Dendritic cell treated with granulocyte-macrophage colony-stimulating factor and Interleukin-4, amounts not matched to agents 40 ng/mL and 50 ng/mL, for 4 days (primary cell): ENCODE measurements around the gene ACACA.

ENCODE experiments used
- H3K27ac Mint-ChIP-seq: one replicate; pipeline ENCODE4 v1.8.0; 2022; ENCODE audit warnings: mild to moderate bottlenecking, mixed read lengths
- H3K27me3 Mint-ChIP-seq: one replicate; pipeline ENCODE4 v1.8.0; 2022; ENCODE audit warnings: mild to moderate bottlenecking, mixed read lengths
- H3K36me3 Mint-ChIP-seq: one replicate; pipeline ENCODE4 v1.8.0; 2022; ENCODE audit warnings: low read depth, mixed read lengths
- H3K4me1 Mint-ChIP-seq: one replicate; pipeline ENCODE4 v1.8.0; 2022; ENCODE audit warnings: low read depth, mixed read lengths
- H3K4me3 Mint-ChIP-seq: one replicate; pipeline ENCODE4 v1.8.0; 2022; ENCODE audit warnings: mild to moderate bottlenecking, moderate library complexity, mixed read lengths
- H3K9me3 Mint-ChIP-seq: one replicate; pipeline ENCODE4 v1.8.0; 2022; ENCODE audit warnings: mixed read lengths
- intact Hi-C: fragments of 100-400 bp; cut with micrococcal nuclease; formaldehyde crosslinking; loops from one replicate; pipeline ENCODE4 v1.15.0; 2022

ACACA gene

DNA sequence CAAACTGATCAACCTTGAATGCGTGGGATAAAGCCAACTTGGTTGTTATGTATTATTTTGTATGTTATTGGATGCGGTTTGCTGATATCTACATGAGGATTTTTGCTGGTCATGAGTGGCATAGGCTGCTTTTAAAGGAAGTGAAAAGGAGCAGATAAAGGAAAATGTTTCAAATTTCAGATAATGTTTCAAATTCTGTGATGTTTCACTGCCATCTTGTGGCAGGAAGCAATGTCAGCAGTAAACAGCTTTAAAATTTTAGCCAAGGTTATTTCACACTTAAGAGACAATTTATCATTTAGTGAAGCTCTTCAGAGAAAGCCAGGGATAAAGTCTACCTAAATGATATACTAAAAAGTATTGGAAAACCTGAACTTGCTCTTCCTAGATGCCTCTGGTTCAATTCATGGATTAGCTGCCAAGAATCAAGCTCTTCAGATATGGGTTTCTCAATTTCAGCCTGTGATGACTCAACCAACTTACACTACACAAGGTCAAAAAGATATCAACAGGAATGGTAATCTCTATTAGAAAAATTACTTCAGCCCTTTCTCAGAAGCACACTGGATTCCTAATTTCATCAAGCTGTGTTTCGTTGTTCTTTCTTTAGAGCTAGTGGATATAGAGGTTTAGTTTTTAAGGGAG lies 166.8 kb downstream of the ACACA start:
- no peaks in the 10 kb centered on the region for H3K27me3 Mint-ChIP-seq
- no peaks in the 10 kb centered on the region for H3K9me3 Mint-ChIP-seq
- no peak overlapping the region for H3K4me3 Mint-ChIP-seq
- no peaks in the 10 kb centered on the region for H3K4me1 Mint-ChIP-seq
- peaks cover 76% of the 10 kb centered on the region for H3K36me3 Mint-ChIP-seq
- intact Hi-C loops, result loop anchor here (10.0 kb wide), 1 partner anchor 635 kb away; the partner anchor contains the start of gene MRM1
- no peak overlapping the region for H3K27ac Mint-ChIP-seq

DNA sequence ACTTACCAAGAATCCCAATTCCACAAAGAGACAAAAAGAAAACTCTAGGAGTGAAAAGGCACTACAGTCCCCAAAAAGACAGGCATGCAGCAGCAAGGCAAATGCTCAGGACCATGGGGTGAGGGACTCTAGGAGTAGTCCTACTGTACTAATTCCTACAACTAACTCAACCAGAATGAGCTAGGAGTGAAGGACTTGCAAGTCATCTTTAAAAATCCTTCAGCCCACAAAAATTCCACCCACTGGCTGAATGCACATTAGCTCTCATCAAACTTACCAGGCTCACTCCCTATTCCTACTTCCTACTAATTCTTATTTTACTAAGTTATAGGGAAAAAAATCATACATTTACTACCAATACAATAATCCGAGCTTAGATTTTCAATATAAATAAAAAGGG lies 172.5 kb downstream of the ACACA start:
- Mint-ChIP-seq H3K4me1 (no peaks in the 10 kb centered on the region), H3K36me3 (peaks cover 75% of the 10 kb centered on the region), H3K4me3 (no peak overlapping the region), H3K27ac (no peak overlapping the region), H3K9me3 (no peaks in the 10 kb centered on the region), H3K27me3 (no peaks in the 10 kb centered on the region)
- intact Hi-C loops, result loop anchor here (10.0 kb wide), 1 partner anchor 629 kb away; the partner anchor contains the start of gene MRM1

DNA sequence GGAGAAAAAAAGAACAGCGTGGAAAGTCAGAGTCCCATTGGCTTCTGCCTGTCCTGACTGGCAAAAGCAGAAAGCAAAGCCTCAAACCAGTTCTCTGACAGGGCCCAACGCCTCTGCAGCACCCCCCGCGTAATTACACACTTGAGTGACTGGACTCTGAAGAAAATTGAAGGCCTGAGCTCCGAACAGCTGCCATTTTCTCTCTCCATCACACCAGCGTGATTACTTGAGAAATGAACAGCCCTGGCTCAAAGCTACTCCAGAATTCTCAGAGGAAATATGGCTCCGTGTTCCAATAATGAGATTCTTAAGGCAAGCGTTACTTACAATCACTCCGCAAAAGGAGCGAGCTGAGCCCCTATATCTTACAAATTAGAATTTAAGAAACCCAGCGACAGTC lies 173.6 kb downstream of the ACACA start:
- no peak overlapping the region for H3K4me3 Mint-ChIP-seq
- H3K4me1 Mint-ChIP-seq, result no peaks in the 10 kb centered on the region
- no peaks in the 10 kb centered on the region for H3K27me3 Mint-ChIP-seq
- no peaks in the 10 kb centered on the region for H3K9me3 Mint-ChIP-seq
- peaks cover 79% of the 10 kb centered on the region for H3K36me3 Mint-ChIP-seq
- intact Hi-C loops, result loop anchor here (10.0 kb wide), 1 partner anchor 628 kb away; the partner anchor contains the start of gene MRM1
- H3K27ac Mint-ChIP-seq, result no peak overlapping the region

DNA sequence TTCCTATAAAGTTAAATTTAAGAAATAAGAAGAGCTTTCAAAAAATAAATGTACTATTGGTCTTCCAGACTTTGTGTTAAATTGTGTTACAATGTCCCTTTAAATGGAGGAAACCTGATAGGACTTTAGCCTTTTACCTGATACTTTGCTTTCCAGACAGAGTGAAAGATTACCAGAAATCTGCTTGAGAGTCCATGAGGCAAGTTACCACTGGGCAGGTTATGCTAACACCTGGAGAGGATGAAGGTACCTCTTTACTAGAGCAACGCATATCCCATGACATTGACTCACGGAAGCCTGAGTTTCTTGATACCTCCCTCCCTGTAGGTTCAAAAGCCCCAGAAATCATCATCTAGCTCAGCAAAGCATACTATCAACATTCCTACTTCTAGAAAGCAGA lies 174.7 kb downstream of the ACACA start:
- Mint-ChIP-seq H3K27ac (no peak overlapping the region), H3K36me3 (peaks cover 76% of the 10 kb centered on the region)

DNA sequence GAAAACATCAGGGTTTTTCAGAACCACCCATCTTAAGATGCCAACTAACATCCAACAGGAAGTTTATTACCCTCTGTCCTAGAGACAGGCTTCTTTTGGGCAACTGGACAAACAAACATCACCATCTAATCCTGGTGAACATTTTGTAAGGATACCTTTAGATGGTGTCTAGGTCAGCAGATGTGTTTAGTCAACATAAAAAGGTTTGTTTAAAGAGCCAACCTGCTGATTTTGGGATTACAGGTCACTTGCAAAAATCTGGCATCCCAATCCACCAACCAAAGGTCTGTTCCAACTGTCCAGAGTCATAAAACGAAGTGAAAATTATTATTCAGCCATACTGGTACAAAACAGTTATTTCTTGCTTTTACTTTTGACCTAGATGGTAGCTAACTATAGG lies 176.0 kb downstream of the ACACA start:
- Mint-ChIP-seq H3K36me3 (peaks cover 76% of the 10 kb centered on the region), H3K9me3 (no peaks in the 10 kb centered on the region), H3K4me1 (no peaks in the 10 kb centered on the region), H3K27ac (no peak overlapping the region), H3K4me3 (no peak overlapping the region), H3K27me3 (no peaks in the 10 kb centered on the region)
- intact Hi-C loops, result loop anchor here (10.0 kb wide), 1 partner anchor 626 kb away; the partner anchor contains the start of gene MRM1

More for the DNA sequence above, 174.7 kb downstream of the ACACA start:
- H3K4me1 Mint-ChIP-seq, result no peaks in the 10 kb centered on the region
- no peaks in the 10 kb centered on the region for H3K27me3 Mint-ChIP-seq
- no peaks in the 10 kb centered on the region for H3K9me3 Mint-ChIP-seq
- no peak overlapping the region for H3K4me3 Mint-ChIP-seq
- intact Hi-C loops, result loop anchor here (10.0 kb wide), 1 partner anchor 627 kb away; the partner anchor contains the start of gene MRM1

DNA sequence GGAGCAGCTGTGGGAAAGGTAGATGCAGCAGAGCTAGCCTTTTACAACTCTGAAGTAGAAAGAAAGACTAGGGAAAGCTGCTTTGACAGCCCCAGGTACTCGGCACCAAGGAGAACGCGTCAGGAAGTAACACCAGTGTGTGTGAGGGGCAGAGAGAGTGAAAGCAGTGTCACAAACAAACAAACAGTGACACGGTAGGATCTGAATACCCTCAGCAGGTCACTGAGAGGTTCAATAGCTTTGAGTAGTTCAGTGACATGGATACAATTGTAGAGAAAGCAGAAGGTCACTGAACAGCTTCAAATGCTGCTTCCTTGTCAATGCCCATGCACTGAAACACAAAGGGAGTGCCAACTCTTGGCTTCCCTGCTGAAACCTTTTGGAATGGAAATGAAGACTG lies 181.2 kb downstream of the ACACA start:
- Mint-ChIP-seq H3K27ac (no peak overlapping the region), H3K4me3 (no peak overlapping the region), H3K27me3 (no peaks in the 10 kb centered on the region), H3K9me3 (no peaks in the 10 kb centered on the region), H3K36me3 (peaks cover 76% of the 10 kb centered on the region), H3K4me1 (no peaks in the 10 kb centered on the region)
- intact Hi-C loops, result no loop called here

DNA sequence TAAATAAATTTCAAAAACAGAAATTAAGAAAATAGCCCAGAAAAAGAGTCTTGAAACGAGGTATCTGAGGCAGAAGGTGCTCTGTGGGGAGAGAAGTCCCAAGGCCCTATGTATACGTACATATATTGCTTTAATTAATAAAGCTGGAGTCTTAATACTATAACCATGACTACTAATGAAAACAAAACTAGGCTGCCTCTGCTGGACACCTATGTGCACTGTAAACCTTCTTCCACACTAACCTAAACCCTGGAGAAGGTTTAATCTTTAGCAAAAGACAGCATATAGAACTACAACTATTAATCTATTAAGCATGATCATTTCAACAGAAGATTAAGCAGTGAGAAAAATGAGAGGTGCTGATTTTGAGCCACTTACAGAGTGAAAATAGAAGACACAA lies 184.8 kb downstream of the ACACA start:
- Mint-ChIP-seq H3K36me3 (peaks cover 70% of the 10 kb centered on the region), H3K27me3 (no peaks in the 10 kb centered on the region), H3K4me3 (no peak overlapping the region), H3K27ac (no peak overlapping the region), H3K9me3 (no peaks in the 10 kb centered on the region), H3K4me1 (no peaks in the 10 kb centered on the region)
- intact Hi-C loops, result no loop called here

DNA sequence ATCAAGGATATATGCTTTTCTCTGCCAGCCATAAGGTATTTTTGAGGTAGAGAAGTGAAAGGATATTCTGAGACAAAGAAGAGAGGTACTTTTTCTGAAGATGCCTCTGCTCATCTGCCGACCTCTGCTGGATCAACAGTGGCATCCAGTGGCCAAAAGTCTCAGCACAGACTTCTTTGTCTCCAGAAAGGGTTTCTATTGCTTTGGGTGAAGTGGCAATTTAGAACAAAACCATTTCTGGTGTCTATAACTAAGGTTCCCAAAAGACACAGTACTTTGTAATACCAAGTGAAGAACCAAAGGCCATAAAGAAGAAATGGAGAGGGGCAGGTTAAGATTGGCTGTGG lies 186.1 kb downstream of the ACACA start:
- Mint-ChIP-seq H3K9me3 (no peaks in the 10 kb centered on the region), H3K27ac (no peak overlapping the region), H3K4me1 (no peaks in the 10 kb centered on the region), H3K36me3 (peaks cover 72% of the 10 kb centered on the region), H3K27me3 (no peaks in the 10 kb centered on the region), H3K4me3 (no peak overlapping the region)
- intact Hi-C loops, result no loop called here

DNA sequence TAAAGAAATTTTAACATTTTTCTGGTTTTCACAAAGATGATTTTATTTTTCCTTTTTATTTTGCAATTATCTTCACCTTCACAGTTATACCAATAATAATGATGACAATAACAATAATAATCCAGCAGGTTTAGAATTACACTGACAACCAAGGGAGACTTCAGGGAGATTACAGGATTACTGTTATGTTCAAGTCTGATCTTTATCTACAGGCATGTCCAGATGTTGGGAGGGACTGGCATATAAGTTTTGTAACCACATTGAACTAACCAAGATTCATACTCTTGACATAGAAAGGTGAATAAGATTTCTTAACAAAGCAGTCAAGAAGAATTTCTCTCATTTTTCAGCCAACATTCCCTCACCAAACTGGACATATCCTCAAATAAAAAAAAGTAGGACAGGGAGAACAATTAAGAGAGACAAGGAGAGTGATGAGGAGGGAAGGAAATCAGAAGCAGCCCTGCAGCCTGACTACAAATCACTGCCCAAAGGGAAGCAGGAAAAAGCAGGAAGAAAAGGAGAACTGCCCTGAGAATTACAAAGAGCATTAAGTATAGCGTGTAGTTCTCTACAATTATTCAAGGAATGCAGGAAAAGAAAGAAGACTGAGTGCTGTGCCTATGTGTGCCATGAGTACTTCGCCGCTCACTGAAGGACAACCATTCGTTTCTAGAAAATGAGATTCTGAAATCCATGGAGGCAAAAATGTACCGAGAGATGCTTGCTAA lies 186.6 kb downstream of the ACACA start:
- Mint-ChIP-seq H3K9me3 (no peaks in the 10 kb centered on the region), H3K27ac (no peak overlapping the region), H3K27me3 (no peaks in the 10 kb centered on the region), H3K36me3 (peaks cover 68% of the 10 kb centered on the region), H3K4me1 (no peaks in the 10 kb centered on the region), H3K4me3 (no peak overlapping the region)
- intact Hi-C loops, result no loop called here

DNA sequence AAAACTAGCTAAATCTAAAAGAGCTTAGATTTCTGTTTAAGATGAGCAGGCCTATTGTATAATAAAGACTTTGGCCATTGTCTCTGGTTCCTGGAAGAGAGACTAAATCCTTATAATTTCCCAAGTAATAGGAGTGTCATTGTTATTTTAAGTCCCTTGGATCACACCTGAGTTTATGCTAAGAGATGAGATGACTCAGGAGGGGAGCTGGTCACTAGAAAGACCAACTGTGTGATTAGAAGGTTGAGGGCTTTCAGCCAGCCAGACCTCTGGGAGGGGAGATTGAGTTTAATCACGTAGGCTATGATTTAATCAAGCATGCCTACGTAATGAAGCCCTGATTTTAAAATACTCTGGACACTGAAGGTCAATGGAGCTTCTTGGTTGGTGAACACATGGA lies 187.8 kb downstream of the ACACA start:
- intact Hi-C loops, result no loop called here
- H3K36me3 Mint-ChIP-seq, result peaks cover 70% of the 10 kb centered on the region
- no peaks in the 10 kb centered on the region for H3K9me3 Mint-ChIP-seq
- no peaks in the 10 kb centered on the region for H3K27me3 Mint-ChIP-seq
- no peak overlapping the region for H3K27ac Mint-ChIP-seq
- no peaks in the 10 kb centered on the region for H3K4me1 Mint-ChIP-seq
- no peak overlapping the region for H3K4me3 Mint-ChIP-seq

DNA sequence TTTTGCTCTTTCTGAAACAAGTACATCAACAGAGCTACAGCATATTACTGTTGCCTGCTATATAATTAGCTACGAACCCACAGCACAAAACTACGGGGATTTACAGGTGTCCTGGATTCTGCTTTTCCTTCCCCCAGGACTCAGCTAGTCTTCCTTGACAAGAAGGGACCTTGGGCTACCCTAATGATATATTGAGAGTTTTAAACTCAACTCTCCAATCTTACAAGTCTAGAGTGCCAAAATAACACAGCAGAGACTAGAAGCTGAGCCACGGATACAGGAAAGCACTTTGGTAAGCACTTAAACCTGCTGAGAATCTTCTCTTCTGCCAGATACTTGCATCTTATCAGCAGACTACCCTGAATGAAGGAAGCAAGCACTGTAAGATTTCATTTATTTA lies 192.2 kb downstream of the ACACA start:
- Mint-ChIP-seq H3K27ac (no peak overlapping the region), H3K4me1 (no peaks in the 10 kb centered on the region), H3K27me3 (no peaks in the 10 kb centered on the region), H3K9me3 (no peaks in the 10 kb centered on the region), H3K36me3 (peaks cover 46% of the 10 kb centered on the region), H3K4me3 (no peak overlapping the region)
- intact Hi-C loops, result no loop called here

DNA sequence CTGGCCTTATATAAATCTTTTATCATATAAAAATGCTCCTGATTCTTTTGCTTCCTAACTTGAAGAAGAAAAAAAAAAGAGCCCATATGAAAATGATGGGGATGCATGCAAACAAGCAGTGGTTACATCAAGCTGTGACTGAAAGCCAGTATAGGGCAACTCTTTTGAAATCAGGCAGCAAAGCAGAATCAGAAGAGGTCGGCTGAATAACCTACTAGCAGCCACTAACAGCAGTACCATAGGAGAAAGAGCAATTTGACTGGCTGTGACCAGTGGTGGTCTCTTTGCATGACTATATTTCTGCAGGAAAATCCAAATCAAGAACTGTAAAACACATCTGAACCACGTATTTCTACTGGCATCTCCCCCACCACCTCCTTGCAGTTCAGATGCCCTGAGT lies 192.7 kb downstream of the ACACA start:
- H3K4me3 Mint-ChIP-seq, result no peak overlapping the region
- no peaks in the 10 kb centered on the region for H3K4me1 Mint-ChIP-seq
- no peaks in the 10 kb centered on the region for H3K27me3 Mint-ChIP-seq
- no peaks in the 10 kb centered on the region for H3K9me3 Mint-ChIP-seq
- H3K27ac Mint-ChIP-seq, result no peak overlapping the region
- intact Hi-C loops, result no loop called here
- H3K36me3 Mint-ChIP-seq, result peaks cover 43% of the 10 kb centered on the region

DNA sequence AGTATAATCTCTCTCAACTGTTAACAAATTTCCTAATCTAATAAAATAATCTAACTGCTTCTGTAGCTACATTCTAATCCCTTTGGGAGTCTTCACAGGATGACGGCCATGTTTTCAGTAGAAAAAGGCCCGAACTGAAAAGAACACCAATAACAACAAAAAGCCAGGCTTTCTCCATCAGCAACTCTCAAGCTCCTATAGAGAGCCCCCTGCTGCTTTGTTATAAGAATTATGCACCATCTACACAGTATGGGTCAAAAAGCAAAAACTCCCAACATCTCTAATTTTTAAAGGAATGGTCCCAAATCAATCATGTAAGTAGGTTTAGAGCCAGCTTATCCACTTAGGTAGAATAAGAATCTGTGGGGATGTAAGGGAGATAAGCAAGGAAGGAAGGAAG lies 194.5 kb downstream of the ACACA start:
- H3K36me3 Mint-ChIP-seq, result peaks cover 51% of the 10 kb centered on the region
- no peaks in the 10 kb centered on the region for H3K27me3 Mint-ChIP-seq
- intact Hi-C loops, result no loop called here
- H3K27ac Mint-ChIP-seq, result no peak overlapping the region
- H3K4me3 Mint-ChIP-seq, result no peak overlapping the region
- H3K4me1 Mint-ChIP-seq, result no peaks in the 10 kb centered on the region
- no peaks in the 10 kb centered on the region for H3K9me3 Mint-ChIP-seq

DNA sequence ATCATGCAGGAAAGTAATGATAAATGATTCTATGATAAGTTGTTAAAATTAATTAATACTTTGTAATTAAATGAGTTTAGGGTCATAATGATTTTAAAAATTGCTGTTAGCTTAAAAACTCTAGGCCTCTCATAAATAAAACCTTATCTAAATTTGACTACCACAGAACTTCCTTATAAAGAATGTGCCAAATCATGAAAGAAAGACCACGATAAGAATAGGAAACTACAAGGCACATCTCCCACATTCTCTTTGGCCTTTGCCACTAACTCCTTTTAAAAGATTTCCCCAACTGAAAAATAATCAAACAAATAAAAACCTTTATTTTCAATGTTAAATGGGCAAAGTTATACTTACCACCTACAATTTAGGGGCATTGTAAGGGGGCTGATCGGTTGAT lies 195.5 kb downstream of the ACACA start:
- no peaks in the 10 kb centered on the region for H3K4me1 Mint-ChIP-seq
- H3K27ac Mint-ChIP-seq, result no peak overlapping the region
- H3K4me3 Mint-ChIP-seq, result no peak overlapping the region
- H3K9me3 Mint-ChIP-seq, result no peaks in the 10 kb centered on the region
- H3K36me3 Mint-ChIP-seq, result peaks cover 49% of the 10 kb centered on the region
- intact Hi-C loops, result no loop called here
- no peaks in the 10 kb centered on the region for H3K27me3 Mint-ChIP-seq
